Caco-2 (cell line): ENCODE results near the gene HK1. TPM values are rescaled to one million over a fixed set of nuclear protein-coding genes. Genes with fewer than 3 reads are reported as not detected.

ENCODE experiments used
- BruUV-seq: library from RNA; stranded (reverse); fragments of 400-500 nt; replicated peaks from 2 replicates; lab custom pipeline; 2021; lab: Mats Ljungman, UMichigan
- CTCF ChIA-PET: fragments of 300-600 bp; sonication (Branson Sonifier 250); formaldehyde crosslinking; loops from one replicate; lab custom pipeline; 2022; ENCODE audit warnings: antibody characterized with exemption; lab: Charles Lee
- POLR2A ChIA-PET: fragments of 300-600 bp; sonication (Branson Sonifier 250); formaldehyde crosslinking; loops from one replicate; lab custom pipeline; 2022; ENCODE audit warnings: antibody characterized with exemption; lab: Charles Lee
- DNase-seq, 2 experiments: peaks; one replicate each; pipeline versions ENCODE4 v3.0.0 to v3.0.0-alpha.2; 2020 to 2022
- H3K27me3 ChIP-seq: replicated peaks from 2 replicates; pipeline ENCODE4 v1.6.0; 2011; ENCODE audit warnings: low read length; ENCODE audit not compliant: control insufficient read depth, insufficient read depth
- H3K36me3 ChIP-seq: 2 replicates; pipeline ENCODE4 v1.5.1; 2011; ENCODE audit warnings: low read length; ENCODE audit not compliant: control insufficient read depth, insufficient read depth
- H3K4me1 ChIP-seq: fragments of 250-450 bp; sonication (Bioruptor Pico); 2 replicates; pipeline ENCODE4 v1.5.1; 2020; ENCODE audit warnings: mild to moderate bottlenecking
- H3K4me3 ChIP-seq: 2 replicates; pipeline ENCODE4 v1.5.1; 2011; ENCODE audit warnings: low read depth, mild to moderate bottlenecking, control low read depth, low read length
- H3K9me3 ChIP-seq: fragments of 250-450 bp; sonication (Bioruptor Pico); 2 replicates; pipeline ENCODE4 v1.5.1; 2020; ENCODE audit warnings: mild to moderate bottlenecking, moderate library complexity
- H3K27ac Mint-ChIP-seq: one replicate; pipeline ENCODE4 v1.8.0; 2022; ENCODE audit warnings: mixed read lengths; ENCODE audit not compliant: unreplicated experiment
- H3K27me3 Mint-ChIP-seq: one replicate; pipeline ENCODE4 v1.8.0; 2022; ENCODE audit warnings: mixed read lengths; ENCODE audit not compliant: insufficient read depth, unreplicated experiment
- H3K36me3 Mint-ChIP-seq: one replicate; pipeline ENCODE4 v1.8.0; 2022; ENCODE audit warnings: mild to moderate bottlenecking, mixed read lengths; ENCODE audit not compliant: insufficient read depth, unreplicated experiment
- H3K4me1 Mint-ChIP-seq: one replicate; pipeline ENCODE4 v1.8.0; 2022; ENCODE audit warnings: low read depth, mixed read lengths; ENCODE audit not compliant: unreplicated experiment
- H3K4me3 Mint-ChIP-seq: one replicate; pipeline ENCODE4 v1.8.0; 2022; ENCODE audit warnings: mild to moderate bottlenecking, moderate library complexity, mixed read lengths; ENCODE audit not compliant: unreplicated experiment
- H3K9me3 Mint-ChIP-seq: one replicate; pipeline ENCODE4 v1.8.0; 2022; ENCODE audit warnings: mixed read lengths; ENCODE audit not compliant: unreplicated experiment
- CTCF ChIP-seq, 2 experiments: fragments of 200-600 bp in 1 of 2; IDR thresholded peaks; 1 replicate in 1 of 2; 2 replicates in 1 of 2; pipeline versions ENCODE4 v1.5.1 to v1.8.0; 2011 to 2022; ENCODE audit warnings: antibody characterized with exemption in 1 of 2, control low read depth in 1 of 2, inconsistent platforms in 1 of 2, low read depth in 1 of 2, low read length in 1 of 2, mild to moderate bottlenecking in 1 of 2, moderate library complexity in 1 of 2; ENCODE audit not compliant: insufficient read depth in 1 of 2, severe bottlenecking in 1 of 2, unreplicated experiment in 1 of 2
- intact Hi-C: fragments of 100-400 bp; cut with micrococcal nuclease; formaldehyde crosslinking; loops from one replicate; pipeline ENCODE4 v1.10.0; 2022; ENCODE audit not compliant: unreplicated experiment
- total RNA-seq: library from RNA; stranded (reverse); gene quantifications from 2 replicates; pipeline ENCODE4 v1.2.3, GENCODE V29; 2022

HK1 gene
- total RNA-seq, 1 experiment from 2014 or later: 35.4 TPM

GRCh38 chr10:69417542-69417941, 139.2 kb downstream of the HK1 start:
- Mint-ChIP-seq H3K36me3 (no peaks in the 10 kb centered on the region), H3K27ac (peak overlapping the region; percentile 67), H3K27me3 (no peaks in the 10 kb centered on the region), H3K4me3 (peak overlapping the region; percentile 8), H3K4me1 (peaks cover 12% of the 10 kb centered on the region), H3K9me3 (no peaks in the 10 kb centered on the region)
- POLR2A ChIA-PET: interaction anchor here (1.6 kb wide), 1 partner anchor 9 kb away, joined by 4 read pairs; no protein-coding TSS in a partner anchor
- no peaks in the 10 kb centered on the region for H3K36me3 ChIP-seq
- DNase-seq: no peak
- TF ChIP-seq CTCF (IDR thresholded peaks at IDR 0.05; ENCODE audit: insufficient read depth in 1 of 2, low read depth in 1 of 2, low read length in 1 of 2, severe bottlenecking in 1 of 2, unreplicated experiment in 1 of 2): no peak
- peaks cover 23% of the 10 kb centered on the region for H3K4me1 ChIP-seq
- intact Hi-C loops: no loop called here
- H3K9me3 ChIP-seq: no peaks in the 10 kb centered on the region
- CTCF ChIA-PET: interaction anchor here (0.6 to 3.3 kb wide), 5 partner anchors 8 to 735 kb away, joined by 3 to 25 read pairs (median 4); no protein-coding TSS in a partner anchor
- no TSS peak for BruUV-seq
- H3K27me3 ChIP-seq: no peaks in the 10 kb centered on the region
- no peak overlapping the region for H3K4me3 ChIP-seq

GRCh38 chr10:69418052-69418752, 139.9 kb downstream of the HK1 start:
- ChIA-PET CTCF (interaction anchor here (0.6 to 3.3 kb wide), 3 partner anchors 10 to 214 kb away, joined by 3 to 25 read pairs (median 3); no protein-coding TSS in a partner anchor), POLR2A (interaction anchor here (1.6 kb wide), 1 partner anchor 10 kb away, joined by 4 read pairs; no protein-coding TSS in a partner anchor)
- no peak overlapping the region for H3K4me3 ChIP-seq
- H3K9me3 ChIP-seq: no peaks in the 10 kb centered on the region
- Mint-ChIP-seq H3K36me3 (no peaks in the 10 kb centered on the region), H3K4me3 (peak overlapping the region; percentile 8), H3K27ac (peak overlapping the region; percentile 67), H3K27me3 (no peaks in the 10 kb centered on the region), H3K9me3 (no peaks in the 10 kb centered on the region), H3K4me1 (peaks cover 12% of the 10 kb centered on the region)
- no peak for TF ChIP-seq CTCF (IDR thresholded peaks at IDR 0.05; ENCODE audit: insufficient read depth in 1 of 2, low read depth in 1 of 2, low read length in 1 of 2, severe bottlenecking in 1 of 2, unreplicated experiment in 1 of 2)
- H3K36me3 ChIP-seq: no peaks in the 10 kb centered on the region
- intact Hi-C loops: loop anchor here (1.0 kb wide), 1 partner anchor 9 kb away; no protein-coding TSS in a partner anchor
- peak; percentile 57 to 75 for DNase-seq
- peaks cover 23% of the 10 kb centered on the region for H3K4me1 ChIP-seq
- no peaks in the 10 kb centered on the region for H3K27me3 ChIP-seq
- no TSS peak for BruUV-seq

GRCh38 chr10:69419096-69419743, 140.9 kb downstream of the HK1 start:
- Mint-ChIP-seq H3K27ac (no peak overlapping the region), H3K4me1 (peaks cover 12% of the 10 kb centered on the region), H3K9me3 (no peaks in the 10 kb centered on the region), H3K4me3 (no peak overlapping the region), H3K27me3 (no peaks in the 10 kb centered on the region), H3K36me3 (no peaks in the 10 kb centered on the region)
- BruUV-seq: no TSS peak
- no peak for DNase-seq
- no peaks in the 10 kb centered on the region for H3K36me3 ChIP-seq
- TF ChIP-seq CTCF (IDR thresholded peaks at IDR 0.05; ENCODE audit: insufficient read depth in 1 of 2, low read depth in 1 of 2, low read length in 1 of 2, severe bottlenecking in 1 of 2, unreplicated experiment in 1 of 2): no peak
- ChIA-PET POLR2A (interaction anchor here (1.6 kb wide), 1 partner anchor 11 kb away, joined by 4 read pairs; no protein-coding TSS in a partner anchor), CTCF (interaction anchor here (3.3 kb wide), 1 partner anchor 11 kb away, joined by 25 read pairs; no protein-coding TSS in a partner anchor)
- no peaks in the 10 kb centered on the region for H3K9me3 ChIP-seq
- no peaks in the 10 kb centered on the region for H3K27me3 ChIP-seq
- intact Hi-C loops: no loop called here
- H3K4me3 ChIP-seq: no peak overlapping the region
- H3K4me1 ChIP-seq: peaks cover 23% of the 10 kb centered on the region
